HL-60 (cell line): Measurements from ENCODE around the gene ABHD8.

ENCODE experiments used
- DNase-seq, 2 experiments: peaks; one replicate each; pipeline ENCODE4 v3.0.0-alpha.2; 2010 to 2020; ENCODE audit warnings: low read depth in 1 of 2, low spot score in 1 of 2
- H3K27ac ChIP-seq: fragments of 250-450 bp; sonication (Bioruptor Pico); replicated peaks from 2 replicates; pipeline ENCODE4 v1.5.1; 2020; ENCODE audit warnings: mild to moderate bottlenecking, moderate library complexity
- H3K27me3 ChIP-seq: fragments of 250-450 bp; sonication (Bioruptor Pico); 2 replicates; pipeline ENCODE4 v1.5.1; 2021; ENCODE audit warnings: mild to moderate bottlenecking, moderate library complexity; ENCODE audit not compliant: insufficient read depth, poor library complexity, severe bottlenecking
- H3K4me3 ChIP-seq: replicated peaks from 2 replicates; pipeline ENCODE4 v1.5.1; 2011; ENCODE audit warnings: mild to moderate bottlenecking, control low read depth, low read length; ENCODE audit not compliant: insufficient read depth
- CTCF ChIP-seq: IDR thresholded peaks from one replicate; pipeline ENCODE4 v1.5.1; 2011; ENCODE audit warnings: low read length, control low read depth, inconsistent platforms; ENCODE audit not compliant: insufficient read depth
- GABPA ChIP-seq: IDR thresholded peaks from 2 replicates; pipeline ENCODE4 v1.6.1; 2012; ENCODE audit warnings: low read depth
- POLR2AphosphoS5 ChIP-seq: IDR thresholded peaks from 2 replicates; pipeline ENCODE4 v1.6.1; 2012; ENCODE audit warnings: low read depth
- REST ChIP-seq: IDR thresholded peaks from 2 replicates; pipeline ENCODE4 v1.6.1; 2012; ENCODE audit warnings: low read depth; ENCODE audit not compliant: insufficient replicate concordance
- SPI1 ChIP-seq: IDR thresholded peaks from 2 replicates; pipeline ENCODE4 v1.6.1; 2012; ENCODE audit warnings: low read depth, mild to moderate bottlenecking, borderline replicate concordance

ABHD8 gene

GRCh38 chr19:17243830-17244617 is 59.2 kb downstream of the ABHD8 start:
- Histone ChIP-seq H3K4me3 (peak overlapping the region; percentile 67), H3K27ac (no peak overlapping the region), H3K27me3 (no peaks in the 10 kb centered on the region)
- TF ChIP-seq GABPA = no peak
- no peak for TF ChIP-seq REST
- no peak for TF ChIP-seq POLR2AphosphoS5
- TF ChIP-seq SPI1 = no peak
- no peak for TF ChIP-seq CTCF
- DNase-seq = no peak

- TF ChIP-seq CTCF = no peak
- TF ChIP-seq GABPA = no peak
- no peak for TF ChIP-seq SPI1
- no peak for TF ChIP-seq REST
- no peak for TF ChIP-seq POLR2AphosphoS5
- DNase-seq = no peak
- Histone ChIP-seq H3K4me3 (peak overlapping the region; percentile 67; the same call in 1 of the 2 replicates), H3K27me3 (no peaks in the 10 kb centered on the region), H3K27ac (no peak overlapping the region)
Measured at GRCh38 chr19:17243211-17243829, 59.9 kb downstream of the ABHD8 start.

- TF ChIP-seq SPI1 (no peak), REST (no peak), GABPA (no peak)
- H3K27ac ChIP-seq = no peak overlapping the region
- H3K4me3 ChIP-seq = no peak overlapping the region
- DNase-seq = no peak
- H3K27me3 ChIP-seq = no peaks in the 10 kb centered on the region
Measured at GRCh38 chr19:17242431-17243208, 60.6 kb downstream of the ABHD8 start.
